ENCODE results near the gene HDGFL2. TPM values are rescaled to one million over a fixed set of nuclear protein-coding genes. Genes with fewer than 3 reads are reported as not detected.

HDGFL2 gene
- total RNA-seq, 1 donor from 2014 or later, result 79.8 TPM

DNA sequence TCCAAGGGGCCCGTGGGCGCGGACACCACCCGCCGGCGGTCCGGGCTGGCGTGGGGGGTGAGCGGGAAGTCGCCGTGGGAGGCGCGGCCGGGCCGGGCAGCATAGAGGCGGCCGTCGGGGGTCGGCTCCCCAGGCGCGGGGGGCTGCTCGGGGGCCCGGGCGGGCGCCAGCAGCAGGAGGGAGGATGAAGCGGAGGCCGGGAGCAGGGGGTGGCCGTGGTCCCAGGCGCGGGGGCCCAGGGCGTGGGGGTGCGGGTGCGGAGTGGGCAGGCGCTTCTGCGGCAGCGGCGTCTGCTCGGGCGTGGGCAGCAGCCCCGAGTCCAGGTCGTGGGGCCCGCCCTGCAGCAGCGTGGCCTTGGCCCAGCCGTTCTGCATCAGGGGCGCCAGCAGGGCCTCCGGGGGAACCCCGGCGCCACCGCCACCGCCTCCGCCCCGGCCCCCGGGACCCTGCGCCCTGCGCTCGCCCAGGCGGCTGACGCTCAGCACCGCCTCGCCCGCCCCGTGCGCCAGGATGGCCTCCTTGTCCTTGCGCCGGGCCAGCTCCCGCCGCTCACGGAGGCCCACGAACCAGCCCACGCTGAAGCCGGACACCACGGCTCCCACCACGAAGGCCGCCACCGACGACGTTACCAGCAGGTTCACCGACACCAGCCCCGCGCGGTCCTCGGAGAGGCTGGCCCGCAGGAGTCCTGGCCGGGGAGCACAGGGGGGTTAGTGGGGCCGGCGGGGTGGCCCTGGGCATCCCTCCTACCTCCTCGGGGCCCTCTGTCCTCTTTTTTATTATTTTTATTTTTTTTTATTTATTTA, 71.9 kb downstream of the HDGFL2 start:
- no peak overlapping the region for H3K4me2 ChIP-seq (ENCODE audit: low read length)
- H3K4me3 ChIP-seq (ENCODE audit: insufficient read depth, low read depth, low read length), result no peak overlapping the region
- Mint-ChIP-seq H3K27ac (ENCODE audit: unreplicated experiment) (no peak overlapping the region), H3K36me3 (ENCODE audit: low read depth, unreplicated experiment) (peaks cover 4% of the 10 kb centered on the region), H3K27me3 (ENCODE audit: low read depth, unreplicated experiment) (peaks cover 11% of the 10 kb centered on the region), H3K9me3 (ENCODE audit: unreplicated experiment) (no peaks in the 10 kb centered on the region), H3K4me1 (ENCODE audit: low read depth, unreplicated experiment) (no peaks in the 10 kb centered on the region), H3K4me3 (ENCODE audit: unreplicated experiment) (no peak overlapping the region)
- peaks cover 9% of the 10 kb centered on the region for H3K27me3 ChIP-seq (ENCODE audit: insufficient read depth, low read length)
- H3K9ac ChIP-seq (ENCODE audit: low read length), result no peak overlapping the region
- H3K9me3 ChIP-seq (ENCODE audit: insufficient read depth, low read depth, low read length), result peaks cover 3% of the 10 kb centered on the region
- no peaks in the 10 kb centered on the region for H3K79me2 ChIP-seq (ENCODE audit: insufficient read depth, low read length)
- H3K27ac ChIP-seq (ENCODE audit: low read depth, low read length), result no peak overlapping the region
- no peaks in the 10 kb centered on the region for H3K4me1 ChIP-seq (ENCODE audit: insufficient read depth, low read length)
- no peaks in the 10 kb centered on the region for H3K36me3 ChIP-seq (ENCODE audit: insufficient read depth, low read length)
- no peak for DNase-seq (ENCODE audit: low read depth)
- no peak overlapping the region for H2AFZ ChIP-seq (ENCODE audit: low read depth, low read length)
- H4K20me1 ChIP-seq (ENCODE audit: insufficient read depth, low read length), result no peaks in the 10 kb centered on the region
- TF ChIP-seq EZH2 (IDR thresholded peaks at IDR 0.05; ENCODE audit: insufficient read depth, low read length), result no peak
- TF ChIP-seq, protein P1, sequence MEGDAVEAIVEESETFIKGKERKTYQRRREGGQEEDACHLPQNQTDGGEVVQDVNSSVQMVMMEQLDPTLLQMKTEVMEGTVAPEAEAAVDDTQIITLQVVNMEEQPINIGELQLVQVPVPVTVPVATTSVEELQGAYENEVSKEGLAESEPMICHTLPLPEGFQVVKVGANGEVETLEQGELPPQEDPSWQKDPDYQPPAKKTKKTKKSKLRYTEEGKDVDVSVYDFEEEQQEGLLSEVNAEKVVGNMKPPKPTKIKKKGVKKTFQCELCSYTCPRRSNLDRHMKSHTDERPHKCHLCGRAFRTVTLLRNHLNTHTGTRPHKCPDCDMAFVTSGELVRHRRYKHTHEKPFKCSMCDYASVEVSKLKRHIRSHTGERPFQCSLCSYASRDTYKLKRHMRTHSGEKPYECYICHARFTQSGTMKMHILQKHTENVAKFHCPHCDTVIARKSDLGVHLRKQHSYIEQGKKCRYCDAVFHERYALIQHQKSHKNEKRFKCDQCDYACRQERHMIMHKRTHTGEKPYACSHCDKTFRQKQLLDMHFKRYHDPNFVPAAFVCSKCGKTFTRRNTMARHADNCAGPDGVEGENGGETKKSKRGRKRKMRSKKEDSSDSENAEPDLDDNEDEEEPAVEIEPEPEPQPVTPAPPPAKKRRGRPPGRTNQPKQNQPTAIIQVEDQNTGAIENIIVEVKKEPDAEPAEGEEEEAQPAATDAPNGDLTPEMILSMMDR (IDR thresholded peaks at IDR 0.05; ENCODE audit: insufficient read depth, low read depth, low read length), result no peak
- no peak for FAIRE-seq

DNA sequence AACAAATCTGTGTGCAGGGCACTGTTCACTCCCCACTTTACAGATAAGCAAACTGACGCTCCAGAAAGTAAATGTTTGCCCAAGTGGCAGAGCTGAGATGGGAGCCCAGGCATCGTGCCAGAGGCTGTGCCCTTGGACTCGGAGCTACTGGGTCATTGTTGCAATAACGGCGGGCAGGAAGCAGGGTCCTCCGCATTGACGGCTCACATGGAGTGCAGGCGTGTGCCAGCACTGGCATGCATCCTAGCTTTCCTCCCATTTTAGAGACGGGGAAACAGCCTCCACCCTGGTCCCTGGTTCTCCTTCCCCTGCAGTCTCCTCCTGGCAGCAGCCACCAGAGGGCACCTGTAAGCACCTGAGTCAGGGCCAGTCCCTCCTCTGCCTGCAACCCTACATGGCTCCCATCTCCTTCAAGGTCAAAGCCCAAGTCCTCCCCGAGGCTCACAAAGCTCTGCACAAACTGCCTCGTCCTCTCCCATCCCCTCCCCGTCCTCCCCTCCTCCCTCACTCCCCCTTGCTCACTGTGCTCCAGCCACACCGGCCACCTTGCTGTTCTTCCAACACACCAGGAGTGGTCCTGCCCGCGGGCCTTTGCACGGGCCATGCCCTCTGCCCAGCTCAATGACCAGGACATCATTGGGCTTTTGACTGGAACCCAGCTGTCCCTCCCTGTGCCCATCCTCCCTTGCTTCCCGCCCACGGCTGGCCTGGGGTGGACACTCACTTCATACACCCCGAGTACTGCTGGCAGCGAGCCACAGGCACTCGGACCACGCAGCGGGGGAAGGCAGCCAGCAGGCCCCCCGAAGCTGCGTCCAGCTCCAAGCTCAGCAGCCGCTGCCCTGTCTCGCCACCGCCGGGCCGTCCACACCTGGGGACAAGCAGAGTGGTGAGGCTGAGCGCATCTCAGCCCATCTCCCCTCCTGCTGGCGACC, 75.5 kb downstream of the HDGFL2 start:
- H3K9me3 Mint-ChIP-seq (ENCODE audit: unreplicated experiment), result peaks cover 2% of the 10 kb centered on the region
- peaks cover 10% of the 10 kb centered on the region for H3K36me3 Mint-ChIP-seq (ENCODE audit: low read depth, unreplicated experiment)
- FAIRE-seq (no peak), DNase-seq (ENCODE audit: low read depth) (no peak)
- Histone ChIP-seq H3K4me3 (ENCODE audit: insufficient read depth, low read depth, low read length) (no peak overlapping the region), H3K9me3 (ENCODE audit: insufficient read depth, low read depth, low read length) (no peaks in the 10 kb centered on the region), H3K4me2 (ENCODE audit: low read length) (no peak overlapping the region), H2AFZ (ENCODE audit: low read depth, low read length) (no peak overlapping the region), H3K4me1 (ENCODE audit: insufficient read depth, low read length) (no peaks in the 10 kb centered on the region), H3K27ac (ENCODE audit: low read depth, low read length) (no peak overlapping the region), H3K9ac (ENCODE audit: low read length) (no peak overlapping the region), H3K36me3 (ENCODE audit: insufficient read depth, low read length) (no peaks in the 10 kb centered on the region), H3K79me2 (ENCODE audit: insufficient read depth, low read length) (no peaks in the 10 kb centered on the region), H4K20me1 (ENCODE audit: insufficient read depth, low read length) (no peaks in the 10 kb centered on the region), H3K27me3 (ENCODE audit: insufficient read depth, low read length) (peaks cover 2% of the 10 kb centered on the region)
- H3K4me1 Mint-ChIP-seq (ENCODE audit: low read depth, unreplicated experiment), result no peaks in the 10 kb centered on the region
- H3K27me3 Mint-ChIP-seq (ENCODE audit: low read depth, unreplicated experiment), result no peaks in the 10 kb centered on the region
- no peak overlapping the region for H3K27ac Mint-ChIP-seq (ENCODE audit: unreplicated experiment)
- no peak overlapping the region for H3K4me3 Mint-ChIP-seq (ENCODE audit: unreplicated experiment)
- TF ChIP-seq, protein P1 (IDR thresholded peaks at IDR 0.05; ENCODE audit: insufficient read depth, low read depth, low read length), result peak; percentile 22
- TF ChIP-seq EZH2 (IDR thresholded peaks at IDR 0.05; ENCODE audit: insufficient read depth, low read length), result no peak
